Measurements from ENCODE around the gene CHL1. TPM values are rescaled to one million over a fixed set of nuclear protein-coding genes. Genes with fewer than 3 reads are reported as not detected.

Gene CHL1
- total RNA-seq, 1 donor from 2014 or later, result 20.2 TPM

DNA sequence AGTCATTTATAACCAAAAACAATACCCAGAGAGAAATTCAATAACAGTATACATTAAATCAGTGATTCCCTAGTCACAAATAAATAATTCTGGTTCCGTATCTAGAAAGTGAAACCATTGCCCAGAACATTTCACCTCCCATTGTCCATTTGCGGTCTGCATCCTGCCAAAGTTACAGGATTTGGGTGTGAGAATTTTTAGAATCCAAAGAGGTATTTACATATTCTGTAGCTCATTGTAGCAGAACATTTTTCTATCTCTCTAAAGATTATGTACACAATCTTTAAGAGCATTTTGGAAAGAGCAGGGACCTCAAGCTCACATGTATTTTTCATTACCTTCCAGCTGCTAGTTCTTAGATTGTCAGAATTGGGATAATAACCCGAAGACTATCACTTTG is 261.6 kb downstream of the CHL1 start:
- H3K27ac ChIP-seq, result no peak overlapping the region
- no peak overlapping the region for H3K4me3 ChIP-seq
- H3K36me3 ChIP-seq, result no peaks in the 10 kb centered on the region
- ATAC-seq, result no peak
- intact Hi-C loops (cut with DNase I), result no loop called here
- DNase-seq, result no peak
- H3K27me3 ChIP-seq (ENCODE audit: low read depth), result no peaks in the 10 kb centered on the region
- no peak for TF ChIP-seq CTCF (IDR thresholded peaks at IDR 0.05)
- no peaks in the 10 kb centered on the region for H3K9me3 ChIP-seq
- H3K4me1 ChIP-seq, result no peaks in the 10 kb centered on the region

DNA sequence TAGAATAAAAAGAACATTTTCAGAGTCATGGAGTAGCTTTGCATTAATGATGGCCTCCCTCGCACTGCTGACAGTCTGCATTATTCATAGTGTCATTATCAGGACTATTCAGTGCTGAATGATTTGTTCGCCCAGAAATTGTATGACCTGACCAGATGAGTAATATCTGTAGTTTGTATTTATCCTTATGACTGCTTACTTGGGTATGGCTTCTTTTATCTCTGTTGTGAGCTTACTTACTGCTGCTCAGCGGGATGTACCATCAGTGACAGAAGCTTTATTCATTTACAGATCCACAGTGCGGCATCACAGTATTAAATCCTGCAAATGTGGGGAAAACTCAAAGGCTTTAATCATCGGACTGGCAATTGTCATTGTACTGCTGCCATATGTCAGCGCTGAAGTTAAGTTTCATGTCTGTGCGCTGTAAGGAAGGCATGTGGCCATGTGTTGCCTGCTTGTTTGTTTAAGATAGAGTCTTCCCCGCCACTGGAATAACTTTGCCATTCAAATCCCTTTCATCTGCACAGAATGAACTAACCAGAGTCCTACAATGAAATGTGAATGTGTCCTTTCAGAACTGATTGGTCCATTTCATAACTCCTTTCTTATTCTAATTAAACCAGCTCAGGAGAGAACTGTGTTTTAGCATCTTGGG is 262.2 kb downstream of the CHL1 start:
- no peak for TF ChIP-seq CTCF (IDR thresholded peaks at IDR 0.05)
- no peak for ATAC-seq
- intact Hi-C loops (cut with DNase I), result no loop called here

More for the DNA sequence above, 262.2 kb downstream of the CHL1 start:
- Histone ChIP-seq H3K36me3 (no peaks in the 10 kb centered on the region), H3K4me3 (no peak overlapping the region), H3K9me3 (no peaks in the 10 kb centered on the region), H3K4me1 (no peaks in the 10 kb centered on the region), H3K27ac (no peak overlapping the region), H3K27me3 (ENCODE audit: low read depth) (no peaks in the 10 kb centered on the region)
- DNase-seq, result no peak
